OCI-LY7 (cell line): ENCODE results near the gene PTPRB.
"Not testable (repeated sequence)": the region's sequence is repeated elsewhere in the genome, so short reads cannot be mapped to it uniquely, and the experiment has no call there.

Experiments
- CTCF ChIP-seq: fragments of 200-600 bp; sonication (generic); conservative IDR thresholded peaks from 2 replicates; pipeline ENCODE4 v1.5.1; 2014; ENCODE audit warnings: mild to moderate bottlenecking, antibody characterized with exemption, low read length, moderate library complexity, mixed read lengths
- EZH2phosphoT487 ChIP-seq: fragments of 200-600 bp; sonication (generic); IDR thresholded peaks from 2 replicates; pipeline ENCODE4 v1.6.1; 2018; ENCODE audit warnings: low read depth, borderline replicate concordance, mild to moderate bottlenecking, mixed run types, antibody characterized with exemption, low read length, moderate library complexity, mixed read lengths

GRCh38 chr12:70490928-70491327, 146.3 kb downstream of the PTPRB start:
- not testable (repeated sequence) for TF ChIP-seq EZH2phosphoT487, CTCF
